Fibroblast of skin of right biceps (primary cell): ENCODE results near the gene FAM124A.
"Not testable (repeated sequence)": the region's sequence is repeated elsewhere in the genome, so short reads cannot be mapped to it uniquely, and the experiment has no call there.

Experiments used
- DNase-seq: peaks from one replicate; pipeline ENCODE4 v3.0.0-alpha.2; 2013

The FAM124A gene

DNA sequence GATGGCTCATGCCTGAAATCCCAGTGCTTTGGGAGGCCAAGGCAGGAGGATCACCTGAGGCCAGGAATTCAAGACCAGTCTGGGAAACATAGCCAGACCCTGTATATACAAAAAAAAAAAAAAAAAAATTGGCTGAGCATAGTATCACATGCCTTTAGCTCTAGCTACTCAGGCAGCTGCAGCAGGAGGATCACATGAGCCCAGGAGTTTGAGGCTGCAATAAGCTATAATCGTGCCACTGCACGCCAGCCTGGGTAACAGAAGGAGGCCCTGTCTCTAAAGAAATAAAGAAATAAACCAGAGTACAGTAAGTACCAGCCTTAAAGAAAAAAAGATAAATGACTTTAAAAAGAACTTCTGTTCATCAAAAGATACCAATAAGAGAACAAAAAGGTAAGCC is 52.9 kb downstream of the FAM124A start:
- DNase-seq = no peak

DNA sequence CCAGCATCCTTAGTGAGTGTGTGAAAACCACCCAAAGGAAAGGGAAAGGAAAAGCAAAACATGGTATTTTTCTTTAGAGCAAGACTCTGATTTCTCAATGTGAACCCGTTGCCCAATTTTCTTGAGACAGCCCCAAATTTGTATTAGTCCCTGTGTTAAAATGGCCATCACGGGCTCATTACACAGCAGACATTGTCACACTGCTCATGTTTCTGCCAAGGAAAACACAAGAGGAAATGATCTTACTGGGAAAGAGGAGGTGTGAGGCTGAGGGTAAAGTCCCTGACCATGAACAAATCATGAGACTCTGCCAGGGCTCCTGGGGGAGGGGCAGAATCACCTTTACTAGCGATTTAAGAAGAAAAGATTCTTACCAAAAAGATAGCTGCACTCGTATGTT is 54.4 kb downstream of the FAM124A start:
- no peak for DNase-seq

DNA sequence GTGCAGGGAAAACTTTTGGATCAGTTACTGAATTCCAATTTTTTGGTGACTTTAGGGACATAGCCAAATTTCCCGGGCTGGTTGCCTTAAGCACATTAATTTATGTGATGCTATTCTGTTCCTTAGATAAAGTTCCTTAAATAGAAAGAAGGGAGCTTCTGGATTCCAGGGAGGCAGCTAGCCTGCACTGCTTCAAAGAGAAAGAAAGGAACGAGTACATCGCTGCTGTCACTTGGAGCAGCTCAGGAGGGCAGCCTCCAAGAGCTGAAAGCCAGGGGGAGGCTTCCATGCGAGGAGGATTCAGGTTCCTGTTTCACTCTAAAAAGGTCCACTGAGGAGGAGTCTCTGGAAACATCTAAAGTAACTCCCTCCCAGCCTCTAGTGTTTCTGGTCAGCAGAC is 55.7 kb downstream of the FAM124A start:
- DNase-seq = no peak

DNA sequence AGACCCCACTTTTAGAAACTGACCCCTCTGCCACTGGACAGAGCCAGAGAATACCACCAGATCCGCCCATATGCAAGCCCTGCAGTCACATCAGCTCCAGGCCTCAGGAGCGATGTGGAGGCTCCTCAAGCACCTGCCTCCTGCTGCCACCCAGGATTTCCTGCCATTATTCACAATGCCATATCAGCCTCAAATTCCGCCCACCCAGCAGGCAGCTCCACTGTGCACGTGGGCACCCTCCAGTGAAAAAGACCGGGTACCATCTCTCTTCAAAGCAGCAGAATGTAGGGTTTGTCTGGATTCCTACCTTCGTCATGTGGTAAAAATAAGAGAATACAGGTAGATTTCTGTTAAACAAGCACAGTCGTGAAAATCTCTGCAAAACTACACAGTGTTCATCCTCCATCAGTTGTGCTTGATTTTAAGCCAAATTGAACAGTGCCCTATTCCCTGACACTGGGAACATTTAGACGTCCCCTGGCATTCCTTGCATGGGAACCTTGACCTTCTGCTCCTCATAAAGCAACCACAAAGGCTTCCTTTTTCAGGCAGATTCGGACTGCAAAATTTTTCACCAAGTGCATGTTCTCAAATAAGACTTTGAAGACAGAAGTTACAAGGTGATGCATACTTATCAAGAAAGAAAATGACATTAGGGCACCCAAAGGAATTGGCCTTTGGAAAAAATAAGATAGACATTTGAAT is 56.4 kb downstream of the FAM124A start:
- DNase-seq = no peak

DNA sequence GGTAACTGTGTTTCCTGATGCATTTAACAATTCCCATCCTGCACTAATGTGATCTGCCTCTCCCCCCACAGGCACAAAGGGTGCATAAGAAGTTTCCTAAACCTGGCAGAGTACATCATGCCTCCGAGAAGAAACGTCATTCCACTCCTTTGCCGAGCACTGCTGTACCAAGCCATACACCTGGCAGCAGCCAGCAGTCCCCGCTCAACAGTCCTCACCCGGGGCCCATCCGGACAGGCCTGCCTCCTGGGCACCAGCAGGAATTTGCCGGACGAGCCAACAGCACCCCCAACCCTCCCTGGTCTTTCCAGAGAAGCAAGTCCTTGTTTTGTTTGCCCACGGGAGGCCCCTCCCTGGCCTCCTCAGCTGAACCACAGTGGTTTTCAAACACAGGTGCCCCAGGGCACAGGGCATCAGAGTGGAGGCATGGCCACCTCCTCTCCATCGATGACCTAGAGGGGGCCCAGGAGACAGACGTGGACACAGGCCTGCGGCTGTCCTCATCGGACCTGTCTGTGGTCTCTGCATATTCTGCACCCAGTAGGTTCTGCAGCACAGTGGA is 58.3 kb downstream of the FAM124A start:
- DNase-seq = no peak

GRCh38 chr13:51282322-51282721 is 60.1 kb downstream of the FAM124A start:
- no peak for DNase-seq

GRCh38 chr13:51282923-51283322 is 60.7 kb downstream of the FAM124A start:
- not testable (repeated sequence) for DNase-seq

- peak; percentile 4 for DNase-seq
Observed at GRCh38 chr13:51283371-51283770, 61.2 kb downstream of the FAM124A start.

- DNase-seq = no peak
Observed at GRCh38 chr13:51284339-51284738, 62.1 kb downstream of the FAM124A start.

GRCh38 chr13:51286135-51287002 is 64.2 kb downstream of the FAM124A start:
- DNase-seq = peak; percentile 55

DNA sequence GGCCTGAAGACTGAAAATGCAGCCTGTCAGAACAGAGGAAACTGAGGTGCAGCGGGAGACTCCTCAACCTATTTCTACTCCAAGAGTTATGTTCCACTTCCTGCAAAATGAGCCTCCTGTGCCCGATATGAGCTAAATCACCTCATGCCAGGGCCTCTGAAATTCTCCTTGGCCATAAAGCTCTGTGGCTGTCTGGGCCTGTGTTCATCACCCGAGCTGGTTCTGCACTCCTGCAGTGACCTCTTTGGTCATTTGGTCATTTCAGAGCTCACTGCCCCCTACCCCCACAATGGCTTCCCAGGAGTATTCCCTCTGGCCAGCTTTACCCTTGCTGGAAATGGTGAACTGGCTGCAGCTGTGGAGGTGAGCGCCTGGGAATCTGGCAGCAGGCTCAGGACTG is 65.6 kb downstream of the FAM124A start:
- DNase-seq = no peak

- not testable (repeated sequence) for DNase-seq
Observed at GRCh38 chr13:51288254-51288653, 66.1 kb downstream of the FAM124A start.

GRCh38 chr13:51291341-51291740 is 69.1 kb downstream of the FAM124A start:
- peak; percentile 25 for DNase-seq

DNA sequence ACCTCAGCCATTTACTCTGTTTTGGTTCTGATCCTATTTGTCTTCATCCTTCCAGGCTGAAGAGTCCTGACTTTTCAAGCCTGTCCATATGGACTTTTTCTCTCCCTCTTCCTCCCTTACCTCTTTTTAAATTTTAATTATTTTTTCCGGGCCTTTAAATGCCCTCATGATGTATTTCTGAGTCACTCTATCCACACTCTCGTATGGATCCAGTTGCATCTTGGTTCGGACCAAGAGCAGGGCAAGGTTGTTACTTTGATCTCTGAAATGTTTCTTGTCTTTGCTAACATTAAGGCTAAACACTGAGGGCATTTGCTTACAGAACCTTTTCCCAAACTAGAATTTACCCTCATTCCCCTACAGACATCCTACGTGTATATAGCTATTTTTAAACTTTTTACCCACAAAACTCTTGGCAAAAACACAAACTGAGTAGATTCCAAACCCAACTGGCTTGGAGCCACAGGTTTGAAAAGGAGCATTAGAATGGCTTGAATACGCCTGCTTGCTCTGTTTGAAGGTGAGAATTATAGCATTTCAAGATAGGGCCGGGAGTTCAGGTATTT is 69.9 kb downstream of the FAM124A start:
- peak; percentile 69 for DNase-seq

DNA sequence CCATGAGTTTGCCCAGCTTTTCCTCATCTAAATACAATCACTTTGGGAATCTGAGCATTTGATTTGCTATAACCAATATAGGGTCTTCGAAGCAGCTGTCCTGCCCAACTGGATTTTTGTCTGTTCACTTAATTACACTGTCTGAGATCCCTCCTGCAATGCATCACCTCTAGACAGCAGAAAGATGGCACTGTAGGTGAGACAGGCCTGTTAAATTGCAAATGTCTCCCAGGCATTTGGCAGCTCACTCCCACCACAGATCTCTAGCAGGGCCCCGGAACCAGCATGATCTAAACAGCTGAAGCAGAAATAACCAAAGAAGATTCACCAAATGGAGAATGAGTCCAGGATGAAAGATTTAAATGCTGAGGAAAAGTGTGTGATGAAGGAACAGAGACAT is 75.4 kb downstream of the FAM124A start:
- DNase-seq = no peak

GRCh38 chr13:51298812-51299211 is 76.6 kb downstream of the FAM124A start:
- DNase-seq = no peak

DNA sequence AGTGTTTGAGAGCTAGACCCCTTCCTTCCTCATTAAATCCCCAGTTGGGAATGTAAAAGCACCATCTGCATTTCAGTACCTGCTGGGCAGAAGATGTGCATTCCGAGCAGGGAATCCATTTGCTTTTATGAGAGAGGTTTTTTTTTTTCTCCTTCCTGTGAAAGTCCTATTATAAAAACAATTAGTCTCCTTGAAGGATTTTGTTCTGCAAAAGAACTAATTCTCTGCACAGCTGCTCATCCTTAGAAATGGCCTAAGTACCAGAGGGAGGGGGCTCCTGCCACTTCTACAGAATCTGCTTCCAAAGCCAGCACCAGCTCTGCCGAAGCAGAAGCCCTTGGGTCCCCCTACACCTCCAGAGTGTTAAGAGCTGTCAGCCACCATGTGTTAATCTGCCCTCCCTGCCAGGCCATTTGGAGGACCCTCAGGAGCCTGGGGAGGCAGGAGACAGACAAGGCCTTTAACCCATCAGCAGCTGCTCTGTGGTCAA is 80.9 kb downstream of the FAM124A start:
- DNase-seq = no peak

GRCh38 chr13:51303882-51304281 is 81.7 kb downstream of the FAM124A start:
- DNase-seq = no peak

DNA sequence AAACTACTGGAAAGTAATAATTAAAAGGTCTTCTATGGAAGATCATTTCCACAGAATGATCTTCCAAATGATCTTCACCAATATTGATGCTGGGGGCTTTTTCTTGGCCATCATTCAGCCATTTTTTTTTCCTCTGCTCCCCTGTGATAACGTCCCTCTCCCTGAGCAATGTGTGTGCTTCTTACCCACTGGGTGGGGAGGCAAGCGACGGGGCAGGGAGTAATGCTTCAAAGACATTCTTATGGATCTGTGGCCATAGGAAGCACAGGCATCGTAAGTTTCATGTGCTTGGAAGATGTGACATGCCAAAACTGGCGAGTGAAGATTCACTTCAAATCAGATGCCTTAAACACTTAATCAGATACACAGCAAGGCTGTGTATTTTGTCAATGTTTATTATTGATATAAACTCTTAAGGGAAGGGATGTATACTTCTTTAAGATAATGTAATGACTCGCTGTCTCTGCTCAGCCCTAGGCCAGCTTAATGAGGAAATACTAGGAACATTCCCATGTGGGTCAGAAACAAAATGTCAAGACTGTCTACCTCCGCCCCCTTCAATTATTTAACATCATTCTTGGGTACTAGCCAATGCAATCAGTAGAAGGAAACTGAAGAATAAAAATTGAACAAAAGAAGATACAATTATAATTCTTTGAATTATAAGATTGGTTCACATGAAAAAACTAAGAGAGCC is 83.2 kb downstream of the FAM124A start:
- no peak for DNase-seq

GRCh38 chr13:51308781-51309180 is 86.6 kb downstream of the FAM124A start:
- DNase-seq = no peak

- DNase-seq = no peak
Observed at GRCh38 chr13:51311231-51311630, 89.0 kb downstream of the FAM124A start.

- DNase-seq = no peak
Observed at GRCh38 chr13:51311957-51312520, 89.8 kb downstream of the FAM124A start.
